Stimulated activated naive CD4-positive, alpha-beta T cell treated with Interleukin-2 at 50 U/mL for 16 hours (primary cell): ENCODE data around the gene C1QB.

Experiments used
- DNase-seq: peaks from one replicate; lab custom pipeline; 2025; lab: John Stamatoyannopoulos, UW

C1QB gene

GRCh38 chr1:22633697-22634463 is 19.2 kb upstream of the C1QB start:
- DNase-seq, result no peak

DNA sequence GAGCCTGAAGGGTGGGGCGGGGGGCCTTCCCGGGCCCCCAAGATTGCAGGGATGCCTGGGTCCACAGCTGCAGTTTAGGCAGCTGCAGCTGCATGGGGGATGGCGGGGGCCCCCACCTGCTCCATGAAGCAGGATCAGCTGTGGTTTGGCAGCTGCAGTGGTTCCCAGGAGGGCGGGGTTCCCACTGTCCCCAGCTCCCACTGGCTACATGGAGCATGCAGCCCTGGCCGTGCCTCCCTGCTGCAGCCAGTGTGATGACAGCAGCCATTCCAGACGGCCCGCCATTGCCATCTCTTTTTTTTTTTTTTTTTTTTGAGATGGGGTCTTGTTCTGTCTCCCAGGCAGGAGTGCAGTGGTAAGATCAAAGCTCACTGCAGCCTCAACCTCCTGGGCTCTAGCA is 17.6 kb upstream of the C1QB start:
- DNase-seq, result no peak

DNA sequence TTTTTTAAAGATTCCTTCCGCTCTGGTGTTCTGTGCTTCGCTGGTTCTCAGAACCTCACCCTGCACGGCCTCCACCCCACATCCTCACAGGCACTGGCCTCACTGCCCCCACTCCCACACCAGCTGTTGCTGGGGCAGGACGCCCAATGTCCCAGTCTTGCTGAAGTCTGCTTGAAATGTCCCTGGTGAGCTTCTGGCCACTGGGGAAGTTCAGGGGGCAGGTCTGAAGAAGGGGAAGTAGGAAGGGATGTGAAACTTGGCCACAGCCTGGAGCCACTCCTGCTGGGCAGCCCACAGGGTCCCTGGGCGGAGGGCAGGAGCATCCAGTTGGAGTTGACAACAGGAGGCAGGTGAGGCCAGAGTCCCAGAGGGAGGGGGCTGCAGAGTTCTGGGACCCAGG is 16.7 kb upstream of the C1QB start, which contains the start of gene C1QA:
Gene C1QA (plus strand): TSS at position 276 of the 400 bp plus-strand sequence. CDS start 989 bp downstream, outside the sequence.
- DNase-seq, result no peak

DNA sequence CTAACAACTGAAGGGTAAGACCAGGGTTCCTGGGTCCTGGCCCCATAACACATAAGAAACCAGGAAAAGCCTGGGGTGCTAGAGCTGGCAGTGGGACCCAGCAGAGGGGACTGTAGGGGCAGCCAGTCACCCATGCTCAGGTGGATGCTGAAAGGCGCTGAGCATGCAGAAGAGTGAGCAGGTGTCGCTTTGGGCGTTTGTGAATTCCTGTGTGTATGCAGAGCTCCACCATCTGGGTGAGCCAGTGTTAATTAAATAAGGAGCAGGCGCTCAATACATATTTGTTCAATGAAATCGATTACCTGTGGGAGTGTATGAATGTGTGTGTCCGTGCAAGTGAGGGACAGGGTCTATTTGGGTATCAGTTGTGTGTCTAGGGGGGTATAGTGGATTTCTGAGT is 16.1 kb upstream of the C1QB start:
- DNase-seq, result no peak

GRCh38 chr1:22637907-22638445 is 15.1 kb upstream of the C1QB start:
- no peak for DNase-seq

- no peak for DNase-seq
These were observed 14.4 kb upstream of the C1QB start for GRCh38 chr1:22638476-22639234.

DNA sequence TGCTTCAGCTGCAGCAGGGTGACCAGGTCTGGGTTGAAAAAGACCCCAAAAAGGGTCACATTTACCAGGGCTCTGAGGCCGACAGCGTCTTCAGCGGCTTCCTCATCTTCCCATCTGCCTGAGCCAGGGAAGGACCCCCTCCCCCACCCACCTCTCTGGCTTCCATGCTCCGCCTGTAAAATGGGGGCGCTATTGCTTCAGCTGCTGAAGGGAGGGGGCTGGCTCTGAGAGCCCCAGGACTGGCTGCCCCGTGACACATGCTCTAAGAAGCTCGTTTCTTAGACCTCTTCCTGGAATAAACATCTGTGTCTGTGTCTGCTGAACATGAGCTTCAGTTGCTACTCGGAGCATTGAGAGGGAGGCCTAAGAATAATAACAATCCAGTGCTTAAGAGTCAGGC is 13.8 kb upstream of the C1QB start:
- no peak for DNase-seq

GRCh38 chr1:22641247-22641646 is 11.8 kb upstream of the C1QB start:
- DNase-seq, result no peak

GRCh38 chr1:22641906-22642636 is 11.0 kb upstream of the C1QB start:
- DNase-seq, result peak; percentile 49

DNA sequence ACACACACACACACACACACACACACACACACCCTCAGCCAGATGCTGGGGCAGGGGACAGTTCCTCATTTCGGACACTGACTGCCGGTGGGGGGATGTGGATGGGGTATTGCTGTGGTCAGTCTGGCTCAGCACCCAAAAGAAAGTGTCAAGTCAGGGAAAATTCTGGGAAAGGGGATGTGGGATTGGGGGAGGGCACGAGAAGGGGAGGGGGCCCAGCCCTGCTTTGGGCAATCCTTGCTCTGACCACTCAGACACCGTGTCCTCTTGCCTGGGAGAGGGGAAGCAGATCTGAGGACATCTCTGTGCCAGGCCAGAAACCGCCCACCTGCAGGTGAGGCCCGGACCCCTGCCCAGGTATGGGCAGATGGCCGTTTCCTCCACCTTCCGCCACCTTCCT is 9.7 kb upstream of the C1QB start, which contains the start of gene C1QC:
Gene C1QC (plus strand): TSS at position 253 of the 400 bp plus-strand sequence. CDS start 391 bp downstream, outside the sequence.
- no peak for DNase-seq

DNA sequence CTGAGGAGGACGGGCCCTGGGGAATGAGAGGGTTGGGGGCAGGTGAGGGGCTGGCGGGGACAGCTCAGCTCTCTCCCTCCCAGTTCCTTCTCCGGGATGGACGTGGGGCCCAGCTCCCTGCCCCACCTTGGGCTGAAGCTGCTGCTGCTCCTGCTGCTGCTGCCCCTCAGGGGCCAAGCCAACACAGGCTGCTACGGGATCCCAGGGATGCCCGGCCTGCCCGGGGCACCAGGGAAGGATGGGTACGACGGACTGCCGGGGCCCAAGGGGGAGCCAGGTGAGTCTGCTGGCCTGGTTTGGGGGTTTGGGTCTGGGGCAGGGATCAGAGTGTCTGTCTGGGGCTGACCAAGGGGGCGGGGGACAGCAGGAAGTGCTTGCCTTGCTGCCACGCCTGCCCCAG is 9.1 kb upstream of the C1QB start:
- no peak for DNase-seq

GRCh38 chr1:22645931-22646330 is 7.1 kb upstream of the C1QB start:
- no peak for DNase-seq

DNA sequence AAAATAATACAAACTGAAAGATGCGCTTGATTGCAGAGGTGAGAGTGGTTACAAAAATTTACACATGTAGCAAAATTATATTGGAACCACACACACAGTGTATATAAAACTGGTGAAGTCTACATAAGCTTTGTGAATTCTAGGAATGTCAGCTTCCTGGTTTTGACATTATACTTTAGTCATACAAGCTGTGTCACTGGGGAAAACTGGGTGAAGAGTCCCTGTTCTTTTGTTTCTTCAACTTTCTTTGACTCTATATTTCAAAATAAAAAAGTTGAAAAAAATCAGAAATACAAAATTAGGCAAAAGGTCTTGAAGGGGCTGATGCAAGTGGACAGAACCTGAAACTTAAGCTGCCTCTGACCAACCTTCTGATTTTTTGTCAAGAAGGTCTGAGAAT is 6.7 kb upstream of the C1QB start:
- DNase-seq, result no peak

DNA sequence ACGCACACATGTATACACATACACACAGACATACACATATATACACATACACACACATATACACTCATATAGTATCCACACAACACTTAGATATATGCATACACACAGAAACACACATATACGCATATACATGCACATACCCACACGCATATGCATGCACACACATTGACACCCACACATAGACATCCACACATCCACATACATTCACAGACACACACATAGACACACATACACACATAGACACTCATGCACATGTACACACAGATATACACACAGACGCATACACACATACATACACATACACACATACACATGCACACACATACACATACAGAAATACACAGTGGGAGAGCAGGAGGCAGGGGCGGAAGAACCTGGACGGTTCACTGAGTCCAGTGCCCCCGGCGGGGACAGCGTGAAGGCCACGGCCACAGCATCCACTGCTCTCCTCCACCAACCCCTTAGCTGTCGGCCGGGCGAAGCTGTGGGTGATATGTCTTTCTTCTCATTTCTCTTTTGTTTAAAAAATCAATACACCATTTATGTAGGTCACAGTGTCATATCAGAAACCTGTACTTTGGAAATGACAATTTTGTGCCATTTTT is 2.8 kb upstream of the C1QB start:
- DNase-seq, result no peak

DNA sequence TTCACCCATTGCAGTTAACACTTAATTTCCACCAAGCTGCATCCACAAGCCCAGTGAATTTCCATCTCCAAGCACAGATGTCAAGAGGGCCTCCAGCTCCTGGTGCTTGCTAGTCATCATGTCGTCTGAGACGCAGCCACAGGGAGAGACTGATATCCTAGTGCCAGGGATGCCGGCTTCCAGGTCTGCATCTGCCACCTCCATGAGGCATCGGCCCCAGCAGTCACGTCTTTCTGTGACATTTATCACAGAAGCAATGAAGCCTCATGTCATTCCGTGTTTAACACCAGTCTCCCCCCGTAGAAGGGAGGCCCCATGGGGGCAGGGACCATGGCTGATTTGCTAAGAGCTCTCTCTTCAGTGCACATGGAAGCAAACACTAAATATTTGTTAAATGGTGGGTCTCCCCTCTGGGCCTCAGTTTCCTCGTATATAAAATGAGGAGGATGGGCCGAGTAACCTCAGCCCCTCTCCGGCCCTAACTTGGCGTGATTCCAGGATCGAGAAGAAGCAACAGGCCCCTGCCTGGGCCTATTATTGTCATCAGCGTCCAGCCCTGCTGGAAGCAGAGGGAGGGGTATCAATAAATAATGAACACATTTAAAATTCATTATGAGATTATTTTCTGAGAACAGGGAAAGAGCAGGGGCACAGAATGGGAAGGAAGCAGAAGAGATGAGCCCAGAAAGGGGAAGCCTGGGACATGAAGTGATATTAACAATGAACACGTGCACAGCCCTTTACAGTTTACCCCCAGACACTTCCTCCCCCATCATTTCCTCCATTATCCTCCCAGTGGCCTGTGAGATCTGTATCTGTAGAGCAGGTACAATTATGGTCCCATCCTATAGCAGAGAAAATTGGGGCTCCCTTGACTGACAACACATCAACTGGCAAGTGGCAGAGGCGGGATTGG is 837 bp upstream of the C1QB start:
- no peak for DNase-seq

DNA sequence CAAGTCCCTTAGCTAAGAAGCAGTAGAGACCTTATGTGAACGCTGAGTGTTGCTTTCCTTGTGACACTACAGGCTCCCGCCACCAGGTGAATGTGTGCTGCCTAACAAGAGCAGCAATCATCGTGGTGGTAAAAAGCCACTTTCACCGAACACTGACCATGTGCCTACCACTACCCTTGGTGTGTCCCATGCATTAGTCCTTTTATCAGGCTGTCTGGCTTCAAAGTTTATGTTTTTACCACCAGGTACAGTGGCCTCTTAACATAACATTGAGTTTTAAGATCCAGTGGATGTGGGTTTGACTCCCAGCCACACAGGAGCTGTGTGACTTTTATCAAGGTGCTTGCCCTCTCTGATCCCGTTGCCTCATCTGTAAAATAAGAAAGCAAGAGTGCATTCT is 1.7 kb downstream of the C1QB start:
- no peak for DNase-seq

DNA sequence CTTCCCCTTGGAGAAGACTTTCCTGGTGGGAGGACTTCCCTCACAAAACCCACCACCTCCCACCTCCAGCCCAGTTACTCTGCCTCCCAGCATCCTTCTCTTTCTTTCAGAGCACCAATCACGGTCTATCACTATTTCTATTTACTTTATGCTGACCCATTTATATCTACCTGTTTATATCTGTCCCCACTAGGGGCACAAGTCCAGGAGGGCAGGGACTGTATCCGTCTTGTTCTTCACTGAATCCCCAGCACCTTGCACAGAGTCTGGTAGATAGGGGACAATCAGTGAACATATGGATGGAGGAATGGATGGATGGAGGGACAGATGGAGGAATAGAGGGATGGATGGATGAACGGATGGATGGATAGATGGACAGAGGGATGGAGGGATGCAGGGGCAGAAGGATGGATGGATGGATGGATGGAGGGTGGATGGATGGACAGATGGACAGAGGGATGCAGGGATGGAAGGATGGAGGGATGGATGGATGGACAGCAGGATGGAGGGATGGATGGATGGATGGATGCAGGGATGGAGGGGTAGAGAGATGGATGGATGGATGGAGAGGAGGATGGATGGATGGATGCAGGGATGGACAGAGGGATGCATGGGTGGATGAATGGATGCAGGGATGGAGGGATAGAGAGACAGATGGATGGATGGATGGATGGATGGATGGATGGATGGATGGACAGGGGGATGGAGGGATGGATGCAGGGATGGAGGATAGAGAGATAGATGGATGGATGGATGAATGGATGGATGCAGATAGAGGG is 5.5 kb downstream of the C1QB start:
- no peak for DNase-seq

DNA sequence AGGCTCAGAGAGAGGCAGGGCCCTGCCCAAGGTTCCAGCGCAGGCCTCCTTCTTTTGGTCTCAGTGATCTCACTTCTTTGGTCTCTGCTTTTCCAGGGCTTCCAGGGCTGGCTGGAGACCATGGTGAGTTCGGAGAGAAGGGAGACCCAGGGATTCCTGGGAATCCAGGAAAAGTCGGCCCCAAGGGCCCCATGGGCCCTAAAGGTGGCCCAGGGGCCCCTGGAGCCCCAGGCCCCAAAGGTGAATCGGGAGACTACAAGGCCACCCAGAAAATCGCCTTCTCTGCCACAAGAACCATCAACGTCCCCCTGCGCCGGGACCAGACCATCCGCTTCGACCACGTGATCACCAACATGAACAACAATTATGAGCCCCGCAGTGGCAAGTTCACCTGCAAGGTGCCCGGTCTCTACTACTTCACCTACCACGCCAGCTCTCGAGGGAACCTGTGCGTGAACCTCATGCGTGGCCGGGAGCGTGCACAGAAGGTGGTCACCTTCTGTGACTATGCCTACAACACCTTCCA is 7.7 kb downstream of the C1QB start:
- no peak for DNase-seq

- no peak for DNase-seq
These were observed 8.8 kb downstream of the C1QB start for GRCh38 chr1:22661880-22662279.

DNA sequence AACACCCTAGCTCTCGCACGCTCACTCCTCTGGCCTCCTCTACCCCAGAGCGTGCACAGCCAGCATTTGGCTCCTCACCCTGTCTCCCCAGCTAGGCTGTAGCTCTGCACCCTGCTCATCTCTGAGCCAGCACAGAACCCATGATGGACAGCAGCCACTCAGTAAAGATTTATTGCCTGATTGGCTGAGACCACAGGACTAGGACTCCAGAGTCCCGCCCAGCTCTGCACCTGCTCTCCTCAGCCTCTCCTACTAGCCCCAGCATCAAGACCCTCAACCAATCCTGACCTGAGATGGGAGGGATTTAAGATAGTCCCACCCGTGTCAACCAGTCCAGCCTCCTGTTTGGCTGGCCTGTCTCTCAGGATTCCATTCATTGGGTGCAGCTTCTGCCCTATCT is 9.3 kb downstream of the C1QB start:
- no peak for DNase-seq
